Activated CD4-positive, alpha-beta T cell treated with anti-CD3 and anti-CD28 coated beads for 24 hours (primary cell): ENCODE measurements around the gene ENHO.

Source experiments
- DNase-seq, 2 donors: peaks; one replicate each; pipeline ENCODE4 v3.0.0-alpha.2; 2020; ENCODE audit warnings: low read depth in 2 of 2

Gene ENHO

GRCh38 chr9:34479431-34479866 lies 43.3 kb downstream of the ENHO start:
- DNase-seq = no peak

GRCh38 chr9:34477541-34477940 lies 45.2 kb downstream of the ENHO start:
- no peak for DNase-seq

DNA sequence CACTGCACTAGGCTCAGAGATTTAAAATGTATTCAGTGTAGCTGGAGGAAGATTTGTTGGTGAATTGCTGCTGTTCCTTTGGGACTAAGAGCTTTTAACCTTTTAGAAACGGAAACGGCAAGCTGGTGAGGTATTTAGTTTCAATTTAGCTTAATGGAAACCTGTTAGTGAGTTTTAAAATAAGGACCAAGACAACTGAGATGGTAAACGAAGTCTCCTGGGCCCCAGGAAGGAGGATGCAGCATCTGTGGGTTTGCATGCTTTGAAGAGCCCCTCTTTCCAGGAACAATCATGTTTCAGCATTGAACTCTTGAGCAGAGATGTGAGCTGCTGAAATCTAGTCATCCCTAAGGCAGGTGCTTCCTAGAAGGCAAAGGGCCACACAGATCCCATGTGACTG lies 47.7 kb downstream of the ENHO start:
- DNase-seq = no peak
